Panc1 (cell line): ENCODE results near the gene CIBAR2. TPM values are rescaled to one million over a fixed set of nuclear protein-coding genes. Genes with fewer than 3 reads are reported as not detected.

Experiments used
- ATAC-seq: fragments of 200-7000 bp; cut with Tn5 transposase; 2 replicates; pipeline ENCODE4 v1.9.1; 2020; ENCODE audit warnings: mild to moderate bottlenecking, moderate library complexity
- BruUV-seq: library from RNA; stranded (reverse); fragments of 400-500 nt; replicated peaks from 2 replicates; lab custom pipeline; 2021; lab: Mats Ljungman, UMichigan
- CTCF ChIA-PET: fragments of 300-600 bp; sonication (Branson Sonifier 250); formaldehyde crosslinking; loops from one replicate; lab custom pipeline; 2022; ENCODE audit warnings: antibody characterized with exemption; lab: Charles Lee
- POLR2A ChIA-PET: fragments of 300-600 bp; sonication (Branson Sonifier 250); formaldehyde crosslinking; loops from one replicate; lab custom pipeline; 2022; ENCODE audit warnings: antibody characterized with exemption; lab: Charles Lee
- DNase-seq: peaks from one replicate; pipeline ENCODE4 v3.0.0-alpha.2; 2010; ENCODE audit warnings: low read depth, low spot score
- H3K27ac ChIP-seq: 2 replicates; pipeline ENCODE4 v1.5.1; 2011; ENCODE audit warnings: mild to moderate bottlenecking, low read length, inconsistent platforms
- H3K27me3 ChIP-seq: fragments of 200-500 bp; sonication (Bioruptor generic); 2 replicates; pipeline ENCODE4 v1.6.0; 2014; ENCODE audit warnings: low read length, inconsistent platforms; ENCODE audit not compliant: control insufficient read depth, insufficient read depth
- H3K36me3 ChIP-seq: fragments of 200-500 bp; sonication (Bioruptor generic); 2 replicates; pipeline ENCODE4 v1.5.1; 2014; ENCODE audit warnings: inconsistent platforms, mild to moderate bottlenecking, low read length, moderate library complexity; ENCODE audit not compliant: control insufficient read depth, insufficient read depth
- H3K4me1 ChIP-seq: 2 replicates; pipeline ENCODE4 v1.5.1; 2011; ENCODE audit warnings: inconsistent platforms, mild to moderate bottlenecking, low read length, moderate library complexity; ENCODE audit not compliant: control insufficient read depth, insufficient read depth
- H3K4me3 ChIP-seq, 2 experiments: 2 replicates each; pipeline ENCODE4 v1.5.1; 2011 to 2012; ENCODE audit warnings: low read depth in 2 of 2, low read length in 2 of 2, mild to moderate bottlenecking in 2 of 2, inconsistent platforms in 1 of 2, moderate library complexity in 1 of 2
- H3K9me3 ChIP-seq: fragments of 200-500 bp; sonication (Bioruptor generic); 2 replicates; pipeline ENCODE4 v1.5.1; 2014; ENCODE audit warnings: low read depth, mild to moderate bottlenecking, inconsistent platforms, low read length, moderate library complexity; ENCODE audit not compliant: control insufficient read depth, insufficient read depth
- POLR2AphosphoS5 ChIP-seq: IDR thresholded peaks from 2 replicates; pipeline ENCODE4 v1.6.1; 2012; ENCODE audit warnings: mild to moderate bottlenecking, low read depth, low read length, moderate library complexity
- SIN3A ChIP-seq: IDR thresholded peaks from 2 replicates; pipeline ENCODE4 v1.6.1; 2012; ENCODE audit warnings: low read depth, mild to moderate bottlenecking, low read length, moderate library complexity, borderline replicate concordance; ENCODE audit not compliant: insufficient read depth
- TCF7L2 ChIP-seq: IDR thresholded peaks from 2 replicates; pipeline ENCODE4 v1.6.1; 2011; ENCODE audit warnings: mild to moderate bottlenecking, low read depth, low read length, inconsistent platforms
- in situ Hi-C: cut with HindIII; loops from 2 replicates; pipeline ENCODE4 v1.10.0; 2016; ENCODE audit warnings: low sequenced_read_pairs, low pct_unique_long_range_greater_than_20kb
- intact Hi-C: fragments of 100-400 bp; cut with micrococcal nuclease; formaldehyde crosslinking; loops from one replicate; pipeline ENCODE4 v1.10.0; 2022; ENCODE audit not compliant: unreplicated experiment
- total RNA-seq: library from RNA; stranded (reverse); gene quantifications from one replicate; pipeline ENCODE4 v1.2.1, GENCODE V29; 2021; ENCODE audit not compliant: unreplicated experiment
- TF ChIP-seq, protein P1 (sequence below), 2 experiments: IDR thresholded peaks; 2 replicates each; pipeline ENCODE4 v1.6.1; 2011 to 2012; ENCODE audit warnings: low read depth in 2 of 2, control low read depth in 1 of 2, low read length in 1 of 2, mild to moderate bottlenecking in 1 of 2, moderate library complexity in 1 of 2; ENCODE audit not compliant: insufficient read depth in 1 of 2
- TF ChIP-seq, protein P2 (sequence below): fragments of 450-650 bp; IDR thresholded peaks from 2 replicates; pipeline ENCODE4 v1.5.1; 2017; ENCODE audit warnings: mild to moderate bottlenecking

The CIBAR2 gene
- total RNA-seq, 1 experiment from 2014 or later, result not detected

DNA sequence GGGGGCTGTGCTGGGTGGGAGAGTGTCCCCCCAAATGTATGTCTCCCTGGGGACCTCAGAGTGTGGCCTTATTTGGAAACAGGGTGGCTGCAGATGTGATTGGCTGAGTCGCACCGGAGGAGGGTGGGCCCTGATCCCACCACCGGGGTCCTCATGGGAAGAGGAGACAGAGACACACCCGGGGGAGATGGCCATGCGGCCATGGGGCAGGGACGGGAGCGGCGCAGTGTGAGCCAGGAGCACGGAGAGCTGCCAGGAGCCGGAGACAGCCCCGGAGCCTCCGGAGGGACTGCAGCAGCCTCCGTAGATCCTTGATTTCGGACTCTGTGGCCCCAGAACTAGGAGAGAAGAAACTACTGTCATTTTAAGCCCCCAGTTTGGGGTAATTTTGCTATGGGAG lies 1.6 kb upstream of the CIBAR2 start:
- Histone ChIP-seq H3K27ac (no peak overlapping the region), H3K27me3 (no peaks in the 10 kb centered on the region), H3K36me3 (no peaks in the 10 kb centered on the region), H3K4me3 (no peak overlapping the region), H3K9me3 (no peaks in the 10 kb centered on the region), H3K4me1 (no peaks in the 10 kb centered on the region)
- ATAC-seq (no peak), DNase-seq (no peak)
- in situ Hi-C loops (no loop called here), intact Hi-C loops (loop anchor here (10.0 kb wide), 1 partner anchor 121 kb away; no protein-coding TSS in a partner anchor)
- TF ChIP-seq, protein P1, sequence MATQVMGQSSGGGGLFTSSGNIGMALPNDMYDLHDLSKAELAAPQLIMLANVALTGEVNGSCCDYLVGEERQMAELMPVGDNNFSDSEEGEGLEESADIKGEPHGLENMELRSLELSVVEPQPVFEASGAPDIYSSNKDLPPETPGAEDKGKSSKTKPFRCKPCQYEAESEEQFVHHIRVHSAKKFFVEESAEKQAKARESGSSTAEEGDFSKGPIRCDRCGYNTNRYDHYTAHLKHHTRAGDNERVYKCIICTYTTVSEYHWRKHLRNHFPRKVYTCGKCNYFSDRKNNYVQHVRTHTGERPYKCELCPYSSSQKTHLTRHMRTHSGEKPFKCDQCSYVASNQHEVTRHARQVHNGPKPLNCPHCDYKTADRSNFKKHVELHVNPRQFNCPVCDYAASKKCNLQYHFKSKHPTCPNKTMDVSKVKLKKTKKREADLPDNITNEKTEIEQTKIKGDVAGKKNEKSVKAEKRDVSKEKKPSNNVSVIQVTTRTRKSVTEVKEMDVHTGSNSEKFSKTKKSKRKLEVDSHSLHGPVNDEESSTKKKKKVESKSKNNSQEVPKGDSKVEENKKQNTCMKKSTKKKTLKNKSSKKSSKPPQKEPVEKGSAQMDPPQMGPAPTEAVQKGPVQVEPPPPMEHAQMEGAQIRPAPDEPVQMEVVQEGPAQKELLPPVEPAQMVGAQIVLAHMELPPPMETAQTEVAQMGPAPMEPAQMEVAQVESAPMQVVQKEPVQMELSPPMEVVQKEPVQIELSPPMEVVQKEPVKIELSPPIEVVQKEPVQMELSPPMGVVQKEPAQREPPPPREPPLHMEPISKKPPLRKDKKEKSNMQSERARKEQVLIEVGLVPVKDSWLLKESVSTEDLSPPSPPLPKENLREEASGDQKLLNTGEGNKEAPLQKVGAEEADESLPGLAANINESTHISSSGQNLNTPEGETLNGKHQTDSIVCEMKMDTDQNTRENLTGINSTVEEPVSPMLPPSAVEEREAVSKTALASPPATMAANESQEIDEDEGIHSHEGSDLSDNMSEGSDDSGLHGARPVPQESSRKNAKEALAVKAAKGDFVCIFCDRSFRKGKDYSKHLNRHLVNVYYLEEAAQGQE (IDR thresholded peaks at IDR 0.05; ENCODE audit: insufficient read depth in 1 of 2, low read depth in 2 of 2, low read length in 1 of 2), result no peak
- TF ChIP-seq, protein P2, sequence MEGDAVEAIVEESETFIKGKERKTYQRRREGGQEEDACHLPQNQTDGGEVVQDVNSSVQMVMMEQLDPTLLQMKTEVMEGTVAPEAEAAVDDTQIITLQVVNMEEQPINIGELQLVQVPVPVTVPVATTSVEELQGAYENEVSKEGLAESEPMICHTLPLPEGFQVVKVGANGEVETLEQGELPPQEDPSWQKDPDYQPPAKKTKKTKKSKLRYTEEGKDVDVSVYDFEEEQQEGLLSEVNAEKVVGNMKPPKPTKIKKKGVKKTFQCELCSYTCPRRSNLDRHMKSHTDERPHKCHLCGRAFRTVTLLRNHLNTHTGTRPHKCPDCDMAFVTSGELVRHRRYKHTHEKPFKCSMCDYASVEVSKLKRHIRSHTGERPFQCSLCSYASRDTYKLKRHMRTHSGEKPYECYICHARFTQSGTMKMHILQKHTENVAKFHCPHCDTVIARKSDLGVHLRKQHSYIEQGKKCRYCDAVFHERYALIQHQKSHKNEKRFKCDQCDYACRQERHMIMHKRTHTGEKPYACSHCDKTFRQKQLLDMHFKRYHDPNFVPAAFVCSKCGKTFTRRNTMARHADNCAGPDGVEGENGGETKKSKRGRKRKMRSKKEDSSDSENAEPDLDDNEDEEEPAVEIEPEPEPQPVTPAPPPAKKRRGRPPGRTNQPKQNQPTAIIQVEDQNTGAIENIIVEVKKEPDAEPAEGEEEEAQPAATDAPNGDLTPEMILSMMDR, result no peak
- no peak for TF ChIP-seq POLR2AphosphoS5
- TF ChIP-seq SIN3A, result no peak
- TF ChIP-seq TCF7L2, result no peak
- CTCF ChIA-PET, result no interaction called here
- POLR2A ChIA-PET, result no interaction called here
- no TSS peak for BruUV-seq

DNA sequence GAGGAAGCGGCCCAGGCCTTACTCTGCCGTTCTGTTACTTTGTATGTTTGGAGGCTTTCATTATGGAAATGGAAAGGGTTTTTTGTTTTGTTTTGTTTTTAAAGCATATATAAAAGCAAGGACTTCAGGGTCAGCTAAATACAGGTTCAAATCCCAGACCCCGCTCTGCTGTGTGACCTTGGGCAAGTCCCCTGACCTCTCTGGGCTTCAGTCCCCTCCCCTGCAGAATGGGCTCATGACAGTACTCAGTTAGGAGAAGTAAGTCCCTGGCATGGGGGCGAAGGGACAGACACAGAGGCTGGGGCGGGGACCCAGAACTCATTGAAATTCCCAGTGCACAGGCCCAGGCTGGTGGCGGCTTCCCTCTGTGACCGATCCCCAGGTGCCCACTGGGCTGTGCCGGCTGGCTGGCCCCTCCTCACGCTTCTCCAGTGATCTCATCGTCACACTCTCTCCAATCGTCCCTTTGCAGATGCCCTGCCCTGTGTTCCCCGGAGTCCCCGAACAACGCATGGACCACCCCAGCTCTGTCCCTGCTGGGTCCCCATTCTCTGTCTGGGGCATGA lies 979 bp upstream of the CIBAR2 start:
- H3K4me1 ChIP-seq, result no peaks in the 10 kb centered on the region
- no peak for ATAC-seq
- no peak overlapping the region for H3K4me3 ChIP-seq
- no peaks in the 10 kb centered on the region for H3K27me3 ChIP-seq
- no peak overlapping the region for H3K27ac ChIP-seq
- TF ChIP-seq TCF7L2, result no peak
- TF ChIP-seq, protein P1 (IDR thresholded peaks at IDR 0.05; ENCODE audit: insufficient read depth in 1 of 2, low read depth in 2 of 2, low read length in 1 of 2), result no peak
- intact Hi-C loops (loop anchor here (10.0 kb wide), 1 partner anchor 122 kb away; no protein-coding TSS in a partner anchor), in situ Hi-C loops (no loop called here)
- POLR2A ChIA-PET, result no interaction called here
- no peaks in the 10 kb centered on the region for H3K36me3 ChIP-seq
- no peaks in the 10 kb centered on the region for H3K9me3 ChIP-seq
- DNase-seq, result no peak
- BruUV-seq, result no TSS peak
- CTCF ChIA-PET, result interaction anchor here (0.5 kb wide), 1 partner anchor 21 kb away, joined by 11 read pairs; no protein-coding TSS in a partner anchor
